Measurements from ENCODE around the gene TUBB2B. TPM values are rescaled to one million over a fixed set of nuclear protein-coding genes. Genes with fewer than 3 reads are reported as not detected.

The TUBB2B gene
- total and polyA plus RNA-seq, 2 experiments from 2014 or later: 29.8 to 57.6 TPM

GRCh38 chr6:3230256-3230882 is 2.9 kb upstream of the TUBB2B start:
- Histone ChIP-seq H3K36me3 (no peaks in the 10 kb centered on the region), H3K4me1 (ENCODE audit: low read depth) (peaks cover 13% of the 10 kb centered on the region), H3K9me3 (ENCODE audit: low read depth) (no peaks in the 10 kb centered on the region), H3K4me3 (no peak overlapping the region), H3K27ac (no peak overlapping the region), H3K27me3 (peaks cover 72% of the 10 kb centered on the region)
- no peak for TF ChIP-seq CTCF (IDR thresholded peaks at IDR 0.05; ENCODE audit: low read depth, low read length)
- no peak for DNase-seq (ENCODE audit: low read depth in 1 of 2, low spot score in 1 of 2)

GRCh38 chr6:3229566-3230178 is 2.2 kb upstream of the TUBB2B start:
- H3K36me3 ChIP-seq: no peaks in the 10 kb centered on the region
- peak in 1 of 2 donors; percentile 46 for DNase-seq (ENCODE audit: low read depth in 1 of 2, low spot score in 1 of 2)

GRCh38 chr6:3228771-3229565 is 1.5 kb upstream of the TUBB2B start:
- H3K9me3 ChIP-seq (ENCODE audit: low read depth): no peaks in the 10 kb centered on the region
- peaks cover 72% of the 10 kb centered on the region for H3K27me3 ChIP-seq
- peak in 1 of 2 donors; percentile 53 for DNase-seq (ENCODE audit: low read depth in 1 of 2, low spot score in 1 of 2)
- H3K27ac ChIP-seq: no peak overlapping the region
- H3K4me1 ChIP-seq (ENCODE audit: low read depth): peaks cover 13% of the 10 kb centered on the region
- no peaks in the 10 kb centered on the region for H3K36me3 ChIP-seq
- TF ChIP-seq CTCF (IDR thresholded peaks at IDR 0.05; ENCODE audit: low read depth, low read length): no peak
- H3K4me3 ChIP-seq: peak overlapping the region; percentile 45

More at GRCh38 chr6:3229566-3230178, 2.2 kb upstream of the TUBB2B start:
- Histone ChIP-seq H3K27me3 (peaks cover 72% of the 10 kb centered on the region), H3K9me3 (ENCODE audit: low read depth) (no peaks in the 10 kb centered on the region), H3K4me1 (ENCODE audit: low read depth) (peaks cover 13% of the 10 kb centered on the region), H3K4me3 (peak overlapping the region; percentile 45), H3K27ac (no peak overlapping the region)
- no peak for TF ChIP-seq CTCF (IDR thresholded peaks at IDR 0.05; ENCODE audit: low read depth, low read length)

GRCh38 chr6:3228046-3228671 is 706 bp upstream of the TUBB2B start:
- Histone ChIP-seq H3K4me3 (peak overlapping the region; percentile 45), H3K4me1 (ENCODE audit: low read depth) (peaks cover 13% of the 10 kb centered on the region), H3K36me3 (no peaks in the 10 kb centered on the region), H3K9me3 (ENCODE audit: low read depth) (no peaks in the 10 kb centered on the region), H3K27me3 (peaks cover 66% of the 10 kb centered on the region), H3K27ac (no peak overlapping the region)
- TF ChIP-seq CTCF (IDR thresholded peaks at IDR 0.05; ENCODE audit: low read depth, low read length): no peak
- no peak for DNase-seq (ENCODE audit: low read depth in 1 of 2, low spot score in 1 of 2)

All from cardiac muscle cell (in vitro differentiated cells and primary cell).